HL-60/S4 treated with phorbol 12-myristate 13-acetate at 8.2 ng/mL for 4 days and 3 days (cell line): ENCODE measurements around the gene PLEKHD1.
"Not testable (repeated sequence)": the region's sequence is repeated elsewhere in the genome, so short reads cannot be mapped to it uniquely, and the experiment has no call there.

ENCODE experiments used
- in situ Hi-C: fragments of 300-500 bp; cut with MboI; formaldehyde crosslinking; loops from 2 replicates; pipeline ENCODE4 v1.15.0; 2022; ENCODE audit warnings: low sequenced_read_pairs

PLEKHD1 gene

GRCh38 chr14:69484444-69485314 lies at the start of gene PLEKHD1:
TSS of gene PLEKHD1 (plus strand) at chr14:69484728. CDS start at chr14:69484966, 238 bp downstream.
- in situ Hi-C loops = no loop called here

DNA sequence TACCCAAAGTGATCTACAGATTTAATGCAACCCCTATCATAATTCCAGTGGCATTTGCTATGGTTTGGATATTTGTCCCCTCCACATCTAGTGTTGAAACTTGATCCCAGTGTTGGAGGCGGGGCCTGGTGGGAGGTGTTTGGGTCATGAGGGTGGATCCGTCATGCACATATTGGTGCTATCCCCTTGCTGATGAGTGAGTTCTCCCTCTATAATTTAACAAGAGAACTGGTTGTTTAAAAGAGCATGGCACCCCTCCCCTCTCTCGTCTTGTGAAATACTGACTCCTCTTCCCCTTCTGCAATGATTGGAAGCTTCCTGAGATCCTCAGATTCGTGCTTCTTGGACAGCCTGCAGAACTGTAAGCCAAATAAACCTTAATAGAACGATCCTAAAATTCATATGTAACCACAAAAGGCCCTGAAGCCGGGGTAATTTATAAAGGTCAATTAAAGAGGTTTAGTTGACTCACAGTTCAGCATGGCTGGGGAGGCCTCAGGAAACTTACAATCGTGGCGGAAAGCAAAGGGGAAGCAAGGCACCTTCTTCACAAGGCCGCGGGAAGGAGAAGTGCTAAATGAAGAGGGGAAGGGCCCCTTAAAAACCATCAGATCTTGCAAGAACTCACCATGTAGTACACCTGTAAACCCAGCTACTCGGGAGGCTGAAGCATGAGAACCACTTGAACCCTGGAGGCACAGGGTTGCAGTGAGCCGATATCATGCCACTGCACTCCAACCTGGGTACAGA lies 44.8 kb upstream of the PLEKHD1 start:
- in situ Hi-C loops = no loop called here

- in situ Hi-C loops = no loop called here
Measured at GRCh38 chr14:69441948-69442347, 42.6 kb upstream of the PLEKHD1 start.

DNA sequence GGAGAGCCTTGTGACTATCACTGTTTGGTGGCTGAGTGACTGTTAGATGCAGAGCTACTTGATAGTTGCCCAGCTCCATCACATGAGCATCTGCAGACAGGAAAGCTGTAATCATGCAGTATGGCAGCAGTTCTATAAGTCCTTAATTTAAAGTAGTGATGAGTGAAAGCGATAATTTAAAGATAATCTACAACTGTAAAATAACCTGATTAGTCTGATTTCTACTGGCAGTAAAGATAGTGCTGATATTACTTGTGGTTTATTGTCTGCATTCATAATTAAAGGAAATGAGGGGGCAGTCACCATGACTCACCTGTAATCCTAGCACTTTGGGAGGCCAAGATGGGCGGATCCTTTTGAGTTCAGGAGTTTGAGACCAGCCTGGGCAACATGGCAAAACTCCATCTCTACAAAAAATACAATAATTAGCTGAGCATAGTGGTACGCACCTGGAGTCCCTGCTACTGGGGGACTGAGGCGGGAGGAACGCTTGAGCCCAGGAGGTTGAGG lies 41.2 kb upstream of the PLEKHD1 start:
- in situ Hi-C loops = no loop called here

DNA sequence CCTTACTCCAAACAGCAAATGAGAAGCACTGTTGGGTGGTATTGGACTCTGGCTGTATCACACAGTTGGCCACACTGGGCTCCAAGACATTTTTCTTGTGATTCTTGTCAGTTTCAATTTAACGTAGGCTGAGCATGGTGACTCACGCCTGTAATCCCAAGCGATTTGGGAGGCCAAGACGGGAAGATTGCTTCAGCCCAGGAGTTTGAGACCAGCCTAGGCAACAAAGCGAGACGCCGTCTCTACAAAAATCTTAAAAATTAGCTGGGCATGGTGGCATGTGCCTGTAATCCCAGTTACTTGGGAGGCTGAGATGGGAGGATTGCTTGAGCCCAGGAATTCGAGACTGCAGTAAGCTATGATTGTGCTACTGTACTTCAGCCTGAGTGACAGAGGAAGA lies 35.3 kb upstream of the PLEKHD1 start:
- in situ Hi-C loops = no loop called here

- in situ Hi-C loops = no loop called here
Measured at GRCh38 chr14:69451941-69452340, 32.6 kb upstream of the PLEKHD1 start.

- in situ Hi-C loops = no loop called here
Measured at GRCh38 chr14:69458350-69458749, 26.2 kb upstream of the PLEKHD1 start.

DNA sequence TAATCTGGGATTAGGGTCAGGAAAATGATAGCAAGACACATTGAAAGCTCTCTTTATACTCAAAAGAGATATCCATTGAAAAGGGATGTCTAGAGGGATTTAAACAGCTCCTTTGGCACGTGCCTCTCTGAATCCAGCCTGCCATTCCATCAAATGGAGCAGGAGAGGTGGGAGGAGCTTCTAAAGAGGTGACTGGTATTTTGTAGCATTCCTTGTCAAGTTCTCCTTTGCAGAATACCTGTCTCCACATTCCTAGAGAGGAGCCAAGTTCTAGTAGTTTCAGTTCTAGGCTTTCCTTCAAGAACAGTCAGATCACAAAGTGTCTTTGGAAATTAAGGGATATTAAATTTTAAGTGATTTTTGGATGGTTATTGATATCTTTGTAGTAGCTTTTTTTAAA lies 25.4 kb upstream of the PLEKHD1 start:
- in situ Hi-C loops = no loop called here

GRCh38 chr14:69460093-69460701 lies 24.3 kb upstream of the PLEKHD1 start:
- in situ Hi-C loops = no loop called here

GRCh38 chr14:69464379-69464778 lies 20.1 kb upstream of the PLEKHD1 start:
- in situ Hi-C loops = no loop called here

- in situ Hi-C loops = no loop called here
Measured at GRCh38 chr14:69464829-69465228, 19.7 kb upstream of the PLEKHD1 start.

- in situ Hi-C loops = no loop called here
Measured at GRCh38 chr14:69468949-69469348, 15.6 kb upstream of the PLEKHD1 start.

GRCh38 chr14:69471436-69471835 lies 13.1 kb upstream of the PLEKHD1 start:
- in situ Hi-C loops = no loop called here

DNA sequence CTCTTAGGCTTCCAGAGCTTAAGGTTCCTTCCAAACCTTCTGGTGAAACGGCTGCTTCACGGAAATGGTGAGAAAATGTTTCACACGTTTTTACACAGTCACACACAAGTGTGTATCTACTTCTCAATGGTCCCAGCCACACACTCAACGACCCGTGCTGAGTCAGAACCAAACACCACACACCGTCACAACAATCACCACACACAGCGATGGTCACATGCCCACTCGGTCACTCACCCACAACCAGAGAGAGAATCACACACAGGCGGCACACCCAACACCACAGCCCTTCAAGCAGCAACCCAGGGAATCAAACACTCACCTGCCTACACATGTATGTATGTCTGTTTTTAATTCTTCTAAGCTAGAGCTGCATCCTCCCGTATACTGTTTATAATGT lies 12.6 kb upstream of the PLEKHD1 start:
- in situ Hi-C loops = no loop called here

- in situ Hi-C loops = no loop called here
Measured at GRCh38 chr14:69473260-69473659, 11.3 kb upstream of the PLEKHD1 start.

- in situ Hi-C loops = no loop called here
Measured at GRCh38 chr14:69473946-69474345, 10.6 kb upstream of the PLEKHD1 start.

- in situ Hi-C loops = no loop called here
Measured at GRCh38 chr14:69475194-69475818, 9.2 kb upstream of the PLEKHD1 start.

DNA sequence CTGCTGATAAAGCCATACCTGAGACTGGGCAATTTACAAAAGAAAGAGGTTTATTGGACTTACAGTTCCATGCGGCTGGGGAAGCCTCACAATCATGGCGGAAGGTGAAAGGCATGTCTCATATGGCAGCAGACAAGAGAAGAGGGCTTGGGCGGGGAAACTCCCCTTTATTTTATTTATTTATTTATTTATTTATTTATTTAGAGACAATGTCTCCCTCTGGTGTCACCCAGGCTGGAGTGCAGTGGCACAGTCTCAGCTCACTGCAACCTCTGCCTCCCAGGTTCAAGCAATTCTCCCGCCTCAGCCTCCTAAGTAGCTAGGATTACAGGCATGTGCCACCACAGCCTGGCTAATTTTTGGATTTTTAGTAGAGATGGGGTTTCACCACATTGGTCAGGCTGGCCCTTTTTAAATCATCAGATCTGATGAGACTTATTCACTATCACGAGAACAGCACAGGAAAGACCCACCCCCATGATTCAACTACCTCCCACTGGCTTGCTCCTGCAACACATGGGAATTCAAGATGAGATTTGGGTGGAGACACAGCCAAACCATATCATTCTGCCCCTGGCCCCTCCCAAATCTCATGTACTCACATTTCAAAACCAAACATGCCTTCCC lies 7.6 kb upstream of the PLEKHD1 start:
- in situ Hi-C loops = not testable (repeated sequence)

GRCh38 chr14:69478055-69478454 lies 6.5 kb upstream of the PLEKHD1 start:
- in situ Hi-C loops = not testable (repeated sequence)

- in situ Hi-C loops = no loop called here
Measured at GRCh38 chr14:69479696-69480095, 4.8 kb upstream of the PLEKHD1 start.

GRCh38 chr14:69480136-69480535 lies 4.4 kb upstream of the PLEKHD1 start:
- in situ Hi-C loops = no loop called here
